ENCODE results near the gene SLC25A2. TPM values are rescaled to one million over a fixed set of nuclear protein-coding genes. Genes with fewer than 3 reads are reported as not detected.
"Not testable (repeated sequence)": the region's sequence is repeated elsewhere in the genome, so short reads cannot be mapped to it uniquely, and the experiment has no call there.

SLC25A2 gene
- total and polyA plus RNA-seq, 7 donors: 0.35 to 0.82 (median 0.81) TPM; not detected in 4

DNA sequence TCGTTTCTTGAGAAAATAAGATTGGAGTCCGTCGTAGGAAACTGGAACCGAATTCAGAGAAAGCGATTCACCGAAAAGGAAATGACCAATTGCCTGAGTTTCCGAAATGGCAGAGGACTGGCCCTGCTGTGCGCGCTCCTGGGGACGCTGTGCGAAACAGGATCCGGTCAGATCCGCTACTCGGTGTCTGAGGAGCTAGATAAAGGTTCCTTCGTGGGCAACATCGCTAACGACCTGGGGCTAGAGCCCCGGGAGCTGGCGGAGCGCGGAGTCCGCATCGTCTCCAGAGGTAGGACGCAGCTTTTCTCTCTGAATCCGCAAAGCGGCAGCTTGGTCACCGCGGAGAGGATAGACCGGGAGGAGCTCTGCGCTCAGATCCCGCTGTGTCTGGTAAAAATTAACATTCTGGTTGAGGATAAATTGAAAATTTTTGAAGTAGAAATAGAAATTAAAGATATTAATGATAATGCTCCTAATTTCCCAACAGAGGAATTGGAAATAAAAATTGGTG, 40.2 kb upstream of the SLC25A2 start:
- no peak overlapping the region for H3K27ac ChIP-seq
- intact Hi-C loops (cut with DNase I): no loop called here
- H3K9me3 ChIP-seq: peaks cover 26 to 86% (median 51%) of the 10 kb centered on the region in 4 donors
- H3K27me3 ChIP-seq: peaks cover 0 to 43% (median 0%) of the 10 kb centered on the region in 3 donors
- no peaks in the 10 kb centered on the region for H3K4me1 ChIP-seq
- no peak for TF ChIP-seq POLR2A (IDR thresholded peaks at IDR 0.05)
- no peak for TF ChIP-seq POLR2AphosphoS5 (IDR thresholded peaks at IDR 0.05)
- TF ChIP-seq EP300 (IDR thresholded peaks at IDR 0.05): no peak
- TF ChIP-seq, protein P1, sequence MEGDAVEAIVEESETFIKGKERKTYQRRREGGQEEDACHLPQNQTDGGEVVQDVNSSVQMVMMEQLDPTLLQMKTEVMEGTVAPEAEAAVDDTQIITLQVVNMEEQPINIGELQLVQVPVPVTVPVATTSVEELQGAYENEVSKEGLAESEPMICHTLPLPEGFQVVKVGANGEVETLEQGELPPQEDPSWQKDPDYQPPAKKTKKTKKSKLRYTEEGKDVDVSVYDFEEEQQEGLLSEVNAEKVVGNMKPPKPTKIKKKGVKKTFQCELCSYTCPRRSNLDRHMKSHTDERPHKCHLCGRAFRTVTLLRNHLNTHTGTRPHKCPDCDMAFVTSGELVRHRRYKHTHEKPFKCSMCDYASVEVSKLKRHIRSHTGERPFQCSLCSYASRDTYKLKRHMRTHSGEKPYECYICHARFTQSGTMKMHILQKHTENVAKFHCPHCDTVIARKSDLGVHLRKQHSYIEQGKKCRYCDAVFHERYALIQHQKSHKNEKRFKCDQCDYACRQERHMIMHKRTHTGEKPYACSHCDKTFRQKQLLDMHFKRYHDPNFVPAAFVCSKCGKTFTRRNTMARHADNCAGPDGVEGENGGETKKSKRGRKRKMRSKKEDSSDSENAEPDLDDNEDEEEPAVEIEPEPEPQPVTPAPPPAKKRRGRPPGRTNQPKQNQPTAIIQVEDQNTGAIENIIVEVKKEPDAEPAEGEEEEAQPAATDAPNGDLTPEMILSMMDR (IDR thresholded peaks at IDR 0.05): no peak
- no peaks in the 10 kb centered on the region for H3K36me3 ChIP-seq
- no peak for DNase-seq
- WGBS, 2 donors: 36 to 60% methylated on average over 31 of the region's 31 CpGs
- H3K4me3 ChIP-seq: peak overlapping the region in 2 of 4 donors; percentile 13 to 22

DNA sequence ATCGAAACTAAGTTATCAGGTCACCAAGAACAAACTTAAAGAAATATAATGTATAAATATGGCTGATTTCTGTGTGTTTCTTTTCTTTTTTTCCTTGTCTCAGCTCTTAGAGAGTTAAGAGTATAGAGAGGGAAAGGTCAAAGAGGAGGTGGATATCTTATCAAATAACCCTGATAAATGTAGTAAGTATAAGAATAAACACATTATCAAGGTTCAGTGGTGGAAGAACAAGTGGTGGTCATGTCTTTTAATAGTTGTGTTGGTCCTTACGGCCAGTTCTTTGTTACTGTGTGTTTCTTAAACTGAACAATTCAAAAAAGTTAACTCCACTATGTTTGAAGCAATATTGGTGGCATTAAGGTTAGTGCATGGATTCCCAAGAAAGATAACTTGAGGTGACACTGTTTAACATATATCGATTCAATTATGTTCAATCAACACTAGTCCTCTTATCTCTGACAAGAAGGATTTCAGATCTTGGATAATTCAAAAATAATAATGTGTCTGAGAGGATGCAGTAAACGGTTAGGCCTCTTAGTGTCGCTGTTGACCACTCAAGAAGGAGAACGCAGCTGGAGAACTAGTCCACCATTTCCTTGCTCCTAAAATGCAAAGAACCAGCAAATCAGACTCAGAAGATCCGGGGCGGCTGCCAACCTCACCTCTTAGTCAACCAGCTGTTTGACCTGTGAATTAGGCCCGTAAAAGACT, 39.5 kb upstream of the SLC25A2 start, which contains the start of gene PCDHGA3:
TSS of gene PCDHGA3 (plus strand) at position 588 of the 711 bp plus-strand sequence. CDS start 205 bp downstream, outside the sequence.
- H3K36me3 ChIP-seq: no peaks in the 10 kb centered on the region
- no peaks in the 10 kb centered on the region for H3K4me1 ChIP-seq
- H3K27ac ChIP-seq: no peak within 1 kb of the TSS
- H3K27me3 ChIP-seq: peaks cover 0 to 37% (median 0%) of the 10 kb centered on the region in 3 donors
- no peak for TF ChIP-seq POLR2A (IDR thresholded peaks at IDR 0.05)
- no peak for TF ChIP-seq EP300 (IDR thresholded peaks at IDR 0.05)
- TF ChIP-seq, protein P1 (IDR thresholded peaks at IDR 0.05): no peak
- TF ChIP-seq POLR2AphosphoS5 (IDR thresholded peaks at IDR 0.05): no peak
- H3K9me3 ChIP-seq: peaks cover 31 to 88% (median 54%) of the 10 kb centered on the region in 4 donors
- H3K4me3 ChIP-seq: peak within 1 kb of the TSS in 2 of 4 donors; percentile 13 to 22
- 33 to 37% methylated on average over 9 of the region's 9 CpGs for WGBS, 2 donors
- intact Hi-C loops (cut with DNase I): no loop called here
- DNase-seq: no peak

DNA sequence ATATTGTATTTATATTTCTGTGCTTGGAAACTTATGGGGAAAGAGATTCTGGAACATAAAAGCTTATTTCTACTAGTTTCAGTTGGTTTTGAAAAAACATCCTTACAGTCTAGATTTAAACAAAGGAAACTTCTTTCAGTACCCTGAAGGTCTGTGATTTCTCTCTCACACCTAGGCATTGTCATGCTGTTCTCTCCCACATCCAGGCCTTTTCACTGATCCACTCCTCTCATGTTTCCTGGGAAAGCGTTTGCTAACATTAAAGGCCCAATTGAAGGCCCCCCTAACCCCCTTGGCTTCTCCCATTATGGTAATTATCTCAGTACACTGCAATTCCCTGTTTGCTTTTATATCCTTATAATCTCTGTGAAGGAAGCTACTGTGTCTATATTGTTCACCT, 38.9 kb upstream of the SLC25A2 start:
- 10 to 21% methylated on average over 1 of the region's 1 CpG for WGBS, 2 donors

DNA sequence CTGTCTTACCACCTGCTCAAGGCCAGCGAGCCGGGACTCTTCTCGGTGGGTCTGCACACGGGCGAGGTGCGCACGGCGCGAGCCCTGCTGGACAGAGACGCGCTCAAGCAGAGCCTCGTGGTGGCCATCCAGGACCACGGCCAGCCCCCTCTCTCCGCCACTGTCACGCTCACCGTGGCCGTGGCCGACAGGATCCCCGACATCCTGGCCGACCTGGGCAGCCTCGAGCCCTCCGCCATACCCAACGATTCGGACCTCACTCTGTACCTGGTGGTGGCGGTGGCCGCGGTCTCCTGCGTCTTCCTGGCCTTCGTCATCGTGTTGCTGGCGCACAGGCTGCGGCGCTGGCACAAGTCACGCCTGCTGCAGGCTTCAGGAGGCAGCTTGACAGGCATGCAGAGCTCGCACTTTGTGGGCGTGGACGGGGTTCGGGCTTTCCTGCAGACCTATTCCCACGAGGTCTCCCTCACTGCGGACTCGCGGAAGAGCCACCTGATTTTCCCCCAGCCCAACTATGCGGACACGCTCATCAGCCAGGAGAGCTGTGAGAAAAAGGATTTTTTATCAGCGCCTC, 37.0 kb upstream of the SLC25A2 start:
- H3K27ac ChIP-seq; intact Hi-C loops (cut with DNase I); H3K4me1 ChIP-seq; DNase-seq; H3K36me3 ChIP-seq; H3K4me3 ChIP-seq: not testable (repeated sequence)
- 72 to 82% methylated on average over 45 of the region's 45 CpGs for WGBS, 2 donors
- Histone ChIP-seq H3K9me3 (peaks cover 33 to 83% (median 60%) of the 10 kb centered on the region in 4 donors), H3K27me3 (peaks cover 0 to 27% (median 0%) of the 10 kb centered on the region in 3 donors)

More for the DNA sequence above, 38.9 kb upstream of the SLC25A2 start:
- H3K27ac ChIP-seq: no peak overlapping the region
- H3K9me3 ChIP-seq: peaks cover 31 to 89% (median 58%) of the 10 kb centered on the region in 4 donors
- DNase-seq: no peak
- no peak overlapping the region for H3K4me3 ChIP-seq
- intact Hi-C loops (cut with DNase I): no loop called here
- TF ChIP-seq POLR2AphosphoS5 (IDR thresholded peaks at IDR 0.05): no peak
- no peak for TF ChIP-seq EP300 (IDR thresholded peaks at IDR 0.05)
- TF ChIP-seq POLR2A (IDR thresholded peaks at IDR 0.05): no peak
- TF ChIP-seq, protein P1 (IDR thresholded peaks at IDR 0.05): no peak
- H3K4me1 ChIP-seq: no peaks in the 10 kb centered on the region
- peaks cover 0 to 37% (median 0%) of the 10 kb centered on the region in 3 donors for H3K27me3 ChIP-seq
- H3K36me3 ChIP-seq: no peaks in the 10 kb centered on the region
